Measurements from ENCODE around the gene IL11. TPM values are rescaled to one million over a fixed set of nuclear protein-coding genes. Genes with fewer than 3 reads are reported as not detected.

IL11 gene
- total RNA-seq, 1 donor from 2014 or later: 1.3 TPM

DNA sequence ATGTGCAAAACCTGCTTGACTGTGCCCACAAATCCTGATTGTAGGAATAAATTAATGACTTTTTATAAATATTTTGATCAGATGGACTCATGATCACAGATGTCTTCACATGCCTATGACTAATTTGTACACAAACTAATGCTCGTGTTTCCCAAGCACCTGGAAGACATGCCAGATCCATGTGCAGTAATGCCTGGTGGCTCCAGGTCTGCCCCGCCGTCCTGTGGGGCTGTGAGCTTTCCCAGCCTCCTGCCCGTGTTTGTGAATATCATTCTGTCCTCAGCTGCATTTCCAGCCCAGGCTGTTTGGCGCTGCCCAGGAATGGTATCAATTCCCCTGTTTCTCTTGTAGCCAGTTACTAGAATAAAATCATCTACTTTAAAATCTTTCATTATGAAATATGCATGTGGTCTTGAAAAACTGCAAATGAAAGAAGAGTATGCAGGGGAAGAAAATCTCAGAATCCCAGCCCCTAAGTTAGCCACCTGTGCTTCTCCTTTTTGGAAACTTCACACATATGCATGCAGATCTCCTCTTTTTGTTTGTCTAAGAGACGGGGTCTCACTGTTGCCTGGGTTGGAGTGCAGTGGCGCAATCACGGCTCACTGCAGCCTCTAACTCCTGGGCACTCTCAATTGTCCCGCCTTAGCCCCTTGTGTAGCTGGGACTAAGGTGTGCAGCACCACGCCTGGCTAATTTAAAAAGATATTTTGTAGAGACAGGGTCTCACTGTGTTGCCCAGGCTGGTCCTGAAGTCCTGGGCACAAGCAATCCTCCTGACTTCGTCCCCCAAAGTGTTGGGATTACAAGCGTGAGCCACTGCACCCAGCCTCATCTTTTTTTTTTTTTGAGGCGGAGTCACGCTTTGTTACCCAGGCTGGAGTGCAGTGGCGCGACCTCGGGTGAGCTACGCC, 21.7 kb upstream of the IL11 start:
- peak; percentile 69 for DNase-seq (ENCODE audit: low read depth)
- Histone ChIP-seq H3K4me3 (ENCODE audit: low read depth, low read length) (no peak overlapping the region), H3K27me3 (ENCODE audit: control insufficient read depth, insufficient read depth, low read length) (no peaks in the 10 kb centered on the region), H3K36me3 (ENCODE audit: control insufficient read depth, insufficient read depth, low read length) (peaks cover 27% of the 10 kb centered on the region)
- FAIRE-seq: no peak
- TF ChIP-seq, protein P1, sequence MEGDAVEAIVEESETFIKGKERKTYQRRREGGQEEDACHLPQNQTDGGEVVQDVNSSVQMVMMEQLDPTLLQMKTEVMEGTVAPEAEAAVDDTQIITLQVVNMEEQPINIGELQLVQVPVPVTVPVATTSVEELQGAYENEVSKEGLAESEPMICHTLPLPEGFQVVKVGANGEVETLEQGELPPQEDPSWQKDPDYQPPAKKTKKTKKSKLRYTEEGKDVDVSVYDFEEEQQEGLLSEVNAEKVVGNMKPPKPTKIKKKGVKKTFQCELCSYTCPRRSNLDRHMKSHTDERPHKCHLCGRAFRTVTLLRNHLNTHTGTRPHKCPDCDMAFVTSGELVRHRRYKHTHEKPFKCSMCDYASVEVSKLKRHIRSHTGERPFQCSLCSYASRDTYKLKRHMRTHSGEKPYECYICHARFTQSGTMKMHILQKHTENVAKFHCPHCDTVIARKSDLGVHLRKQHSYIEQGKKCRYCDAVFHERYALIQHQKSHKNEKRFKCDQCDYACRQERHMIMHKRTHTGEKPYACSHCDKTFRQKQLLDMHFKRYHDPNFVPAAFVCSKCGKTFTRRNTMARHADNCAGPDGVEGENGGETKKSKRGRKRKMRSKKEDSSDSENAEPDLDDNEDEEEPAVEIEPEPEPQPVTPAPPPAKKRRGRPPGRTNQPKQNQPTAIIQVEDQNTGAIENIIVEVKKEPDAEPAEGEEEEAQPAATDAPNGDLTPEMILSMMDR (IDR thresholded peaks at IDR 0.05; ENCODE audit: insufficient read depth, low read length, severe bottlenecking): no peak

DNA sequence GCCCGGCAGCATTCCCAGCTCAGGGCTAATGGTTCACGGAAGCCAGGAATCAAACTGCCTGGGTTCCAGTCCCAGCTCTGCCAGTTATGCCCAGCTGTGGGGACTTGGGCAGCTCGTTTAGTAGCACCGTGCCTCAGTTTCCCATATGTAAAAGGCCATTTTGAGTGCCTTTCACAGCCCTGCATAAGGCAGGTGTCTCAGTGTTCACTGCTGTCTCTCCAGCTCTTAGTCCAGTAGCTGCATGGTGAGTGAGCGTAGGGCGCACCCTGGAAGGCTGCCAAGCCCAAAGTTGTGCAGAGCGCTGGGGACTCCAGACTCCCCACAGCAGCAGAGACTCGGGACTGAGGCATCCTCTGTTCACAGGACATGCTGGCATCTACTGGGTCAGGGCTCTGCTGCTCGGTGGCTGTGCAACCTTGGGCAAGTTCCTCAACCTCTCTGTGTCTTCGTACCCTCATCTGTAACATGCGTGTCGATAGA, 21.0 kb upstream of the IL11 start:
- peaks cover 32% of the 10 kb centered on the region for H3K36me3 ChIP-seq (ENCODE audit: control insufficient read depth, insufficient read depth, low read length)
- TF ChIP-seq, protein P1 (IDR thresholded peaks at IDR 0.05; ENCODE audit: insufficient read depth, low read length, severe bottlenecking): no peak
- no peak overlapping the region for H3K4me3 ChIP-seq (ENCODE audit: low read depth, low read length)
- H3K27me3 ChIP-seq (ENCODE audit: control insufficient read depth, insufficient read depth, low read length): no peaks in the 10 kb centered on the region
- FAIRE-seq (no peak), DNase-seq (ENCODE audit: low read depth) (no peak)

DNA sequence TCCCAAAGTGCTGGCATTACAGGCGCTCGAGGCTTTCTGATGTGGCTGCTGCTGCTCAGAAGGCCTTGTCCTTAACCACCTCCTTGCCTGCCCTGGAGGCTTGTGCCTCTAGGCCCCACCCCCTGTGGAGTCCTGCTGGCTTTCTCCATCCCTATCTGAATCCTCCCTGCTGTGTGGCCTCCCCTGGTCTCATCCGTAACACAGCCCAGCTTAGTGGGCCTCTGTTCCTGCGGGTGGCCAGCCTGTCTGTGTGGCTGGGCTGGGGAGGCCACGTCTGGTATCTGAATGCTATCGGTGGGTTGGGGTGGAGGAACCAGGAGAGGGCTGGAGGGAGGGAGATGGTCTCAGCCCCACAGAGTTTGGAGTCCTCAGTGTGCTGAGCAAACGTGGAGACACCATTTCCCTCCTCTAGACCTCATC, 20.2 kb upstream of the IL11 start:
- Histone ChIP-seq H3K4me3 (ENCODE audit: low read depth, low read length) (no peak overlapping the region), H3K27me3 (ENCODE audit: control insufficient read depth, insufficient read depth, low read length) (no peaks in the 10 kb centered on the region), H3K36me3 (ENCODE audit: control insufficient read depth, insufficient read depth, low read length) (peaks cover 32% of the 10 kb centered on the region)
- FAIRE-seq: no peak
- TF ChIP-seq, protein P1 (IDR thresholded peaks at IDR 0.05; ENCODE audit: insufficient read depth, low read length, severe bottlenecking): no peak
- DNase-seq (ENCODE audit: low read depth): no peak

DNA sequence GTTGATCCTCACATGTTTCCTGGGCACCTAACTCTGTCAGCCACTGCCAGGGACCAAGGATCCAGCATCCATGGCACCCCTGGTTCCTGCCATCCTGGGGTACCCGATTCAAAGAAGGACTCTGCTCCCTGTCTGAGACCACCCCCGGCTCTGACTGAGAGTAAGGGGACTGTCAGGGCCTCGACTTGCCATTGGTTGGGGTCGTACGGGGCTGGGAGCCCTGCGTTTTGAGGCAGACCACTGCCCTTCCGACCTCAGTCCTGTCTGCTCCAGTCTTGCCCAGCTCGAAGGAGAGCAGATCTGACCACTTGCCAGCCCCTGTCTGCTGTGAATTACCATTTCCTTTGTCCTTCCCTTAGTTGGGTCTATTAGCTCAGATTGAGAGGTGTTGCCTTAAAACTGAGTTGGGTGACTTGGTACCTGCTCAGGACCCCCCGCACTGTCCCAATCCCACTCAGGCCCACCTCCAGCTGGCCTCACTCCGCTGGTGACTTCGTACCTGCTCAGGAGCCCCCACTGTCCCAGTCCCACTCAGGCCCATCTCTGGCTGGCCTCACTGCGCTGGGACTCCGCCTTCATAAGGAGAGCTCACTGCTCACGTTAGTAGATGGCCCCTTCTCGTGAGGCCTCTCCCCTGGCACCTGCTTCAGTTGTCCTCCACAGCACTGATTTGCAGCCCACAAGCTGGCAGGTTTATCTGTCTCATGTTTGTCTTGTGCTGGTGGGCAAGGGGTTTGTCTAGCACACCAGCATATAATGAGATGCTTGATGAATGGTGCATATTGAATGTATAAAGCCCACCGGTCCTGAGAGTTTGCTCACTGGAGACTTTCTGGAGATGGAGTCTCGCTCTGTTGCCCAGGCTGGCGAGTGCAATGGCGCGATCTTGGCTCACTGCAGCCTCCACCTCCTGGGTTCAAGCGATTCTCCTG, 19.4 kb upstream of the IL11 start:
- TF ChIP-seq, protein P1 (IDR thresholded peaks at IDR 0.05; ENCODE audit: insufficient read depth, low read length, severe bottlenecking): no peak
- no peak for FAIRE-seq

DNA sequence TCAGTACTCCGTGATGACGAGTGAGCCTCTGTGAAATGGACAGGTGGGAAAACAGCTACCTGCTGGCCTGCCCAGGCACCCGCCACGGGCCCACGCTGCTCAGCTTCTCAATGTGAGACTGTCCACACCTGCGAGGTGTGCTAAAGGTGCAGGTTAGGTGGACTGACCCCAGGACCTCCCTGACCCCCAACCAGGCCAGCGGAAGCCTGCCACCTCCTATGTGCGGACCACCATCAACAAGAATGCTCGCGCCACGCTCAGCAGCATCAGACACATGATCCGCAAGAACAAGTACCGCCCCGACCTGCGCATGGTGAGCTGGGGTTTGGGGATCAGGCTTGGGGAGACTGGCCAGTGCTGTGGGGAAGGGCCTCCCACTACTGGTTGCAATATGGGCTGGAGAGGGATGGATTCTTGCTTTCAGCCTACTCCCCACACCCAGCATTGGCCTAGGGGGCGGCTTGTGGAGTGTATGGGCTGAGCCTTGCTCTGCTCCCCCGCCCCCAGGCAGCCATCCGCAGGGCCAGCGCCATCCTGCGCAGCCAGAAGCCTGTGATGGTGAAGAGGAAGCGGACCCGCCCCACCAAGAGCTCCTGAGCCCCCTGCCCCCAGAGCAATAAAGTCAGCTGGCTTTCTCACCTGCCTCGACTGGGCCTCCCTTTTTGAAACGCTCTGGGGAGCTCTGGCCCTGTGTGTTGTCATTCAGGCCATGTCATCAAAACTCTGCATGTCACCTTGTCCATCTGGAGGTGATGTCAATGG, 17.7 kb upstream of the IL11 start:
- no peaks in the 10 kb centered on the region for H3K27me3 ChIP-seq (ENCODE audit: control insufficient read depth, insufficient read depth, low read length)
- H3K36me3 ChIP-seq (ENCODE audit: control insufficient read depth, insufficient read depth, low read length): peaks cover 32% of the 10 kb centered on the region
- FAIRE-seq (no peak), DNase-seq (ENCODE audit: low read depth) (no peak)
- no peak overlapping the region for H3K4me3 ChIP-seq (ENCODE audit: low read depth, low read length)
- TF ChIP-seq, protein P1 (IDR thresholded peaks at IDR 0.05; ENCODE audit: insufficient read depth, low read length, severe bottlenecking): no peak

More for the DNA sequence above, 19.4 kb upstream of the IL11 start:
- no peak for DNase-seq (ENCODE audit: low read depth)
- Histone ChIP-seq H3K36me3 (ENCODE audit: control insufficient read depth, insufficient read depth, low read length) (peaks cover 32% of the 10 kb centered on the region), H3K4me3 (ENCODE audit: low read depth, low read length) (no peak overlapping the region), H3K27me3 (ENCODE audit: control insufficient read depth, insufficient read depth, low read length) (no peaks in the 10 kb centered on the region)
